Glutamatergic neuron (in vitro differentiated cells): ENCODE results near the gene TBX10. TPM values are rescaled to one million over a fixed set of nuclear protein-coding genes. Genes with fewer than 3 reads are reported as not detected.
"Not testable (repeated sequence)": the region's sequence is repeated elsewhere in the genome, so short reads cannot be mapped to it uniquely, and the experiment has no call there.

Experiments
- DNase-seq: peaks from one replicate; pipeline ENCODE4 v3.0.0; 2022
- H3K27ac Mint-ChIP-seq: one replicate; pipeline ENCODE4 v1.8.0; 2020; ENCODE audit warnings: mild to moderate bottlenecking, mixed read lengths, inconsistent platforms; ENCODE audit not compliant: unreplicated experiment
- H3K27me3 Mint-ChIP-seq: one replicate; pipeline ENCODE4 v1.8.0; 2020; ENCODE audit warnings: mild to moderate bottlenecking, moderate library complexity, mixed read lengths, inconsistent platforms; ENCODE audit not compliant: unreplicated experiment
- H3K36me3 Mint-ChIP-seq: one replicate; pipeline ENCODE4 v1.8.0; 2020; ENCODE audit warnings: mild to moderate bottlenecking, mixed read lengths, inconsistent platforms; ENCODE audit not compliant: unreplicated experiment
- H3K4me1 Mint-ChIP-seq: one replicate; pipeline ENCODE4 v1.8.0; 2020; ENCODE audit warnings: mild to moderate bottlenecking, low read depth, mixed read lengths, inconsistent platforms; ENCODE audit not compliant: unreplicated experiment
- H3K4me3 Mint-ChIP-seq: one replicate; pipeline ENCODE4 v1.8.0; 2020; ENCODE audit warnings: mild to moderate bottlenecking, mixed read lengths, inconsistent platforms; ENCODE audit not compliant: unreplicated experiment
- H3K9me3 Mint-ChIP-seq: one replicate; pipeline ENCODE4 v1.8.0; 2020; ENCODE audit warnings: mild to moderate bottlenecking, moderate library complexity, mixed read lengths, inconsistent platforms; ENCODE audit not compliant: unreplicated experiment
- total RNA-seq: library from RNA; stranded (reverse); fragmentation: NEBNext Ultra II Directional; extraction: Animal tissue kit (Norgen Biotek cat#: 25700); gene quantifications from one replicate; pipeline ENCODE4 v1.2.1, GENCODE V29; 2021; ENCODE audit not compliant: unreplicated experiment
- TF ChIP-seq, protein P1 (sequence below): fragments of 200-600 bp; sonication (generic); IDR thresholded peaks from one replicate; pipeline ENCODE4 v1.5.0; 2021; ENCODE audit not compliant: partially characterized antibody, unreplicated experiment

Gene TBX10
- total RNA-seq, 1 donor from 2014 or later, result not detected

DNA sequence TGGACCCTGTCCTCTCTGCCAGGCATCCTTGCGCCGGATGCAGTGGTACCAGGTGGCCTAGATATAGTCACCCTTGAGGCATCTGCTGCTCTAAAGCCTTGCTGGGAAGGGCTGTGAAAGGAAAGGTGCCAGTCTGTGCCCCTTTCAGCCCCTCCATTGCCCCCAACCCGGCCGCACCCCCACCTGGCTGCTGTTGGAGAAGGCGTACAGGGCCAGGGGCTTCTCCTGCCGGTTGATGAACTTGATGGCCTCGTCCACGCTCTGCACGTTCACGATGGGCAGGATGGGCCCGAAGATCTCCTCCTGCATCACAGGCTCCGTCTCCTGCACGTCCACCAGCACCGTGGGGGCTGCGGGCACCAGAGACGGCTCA, 24.6 kb upstream of the TBX10 start:
- Mint-ChIP-seq H3K36me3 (no peaks in the 10 kb centered on the region), H3K9me3 (no peaks in the 10 kb centered on the region), H3K27ac (no peak overlapping the region), H3K27me3 (peaks cover 3% of the 10 kb centered on the region), H3K4me3 (no peak overlapping the region), H3K4me1 (no peaks in the 10 kb centered on the region)
- TF ChIP-seq, protein P1, sequence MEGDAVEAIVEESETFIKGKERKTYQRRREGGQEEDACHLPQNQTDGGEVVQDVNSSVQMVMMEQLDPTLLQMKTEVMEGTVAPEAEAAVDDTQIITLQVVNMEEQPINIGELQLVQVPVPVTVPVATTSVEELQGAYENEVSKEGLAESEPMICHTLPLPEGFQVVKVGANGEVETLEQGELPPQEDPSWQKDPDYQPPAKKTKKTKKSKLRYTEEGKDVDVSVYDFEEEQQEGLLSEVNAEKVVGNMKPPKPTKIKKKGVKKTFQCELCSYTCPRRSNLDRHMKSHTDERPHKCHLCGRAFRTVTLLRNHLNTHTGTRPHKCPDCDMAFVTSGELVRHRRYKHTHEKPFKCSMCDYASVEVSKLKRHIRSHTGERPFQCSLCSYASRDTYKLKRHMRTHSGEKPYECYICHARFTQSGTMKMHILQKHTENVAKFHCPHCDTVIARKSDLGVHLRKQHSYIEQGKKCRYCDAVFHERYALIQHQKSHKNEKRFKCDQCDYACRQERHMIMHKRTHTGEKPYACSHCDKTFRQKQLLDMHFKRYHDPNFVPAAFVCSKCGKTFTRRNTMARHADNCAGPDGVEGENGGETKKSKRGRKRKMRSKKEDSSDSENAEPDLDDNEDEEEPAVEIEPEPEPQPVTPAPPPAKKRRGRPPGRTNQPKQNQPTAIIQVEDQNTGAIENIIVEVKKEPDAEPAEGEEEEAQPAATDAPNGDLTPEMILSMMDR, result no peak
- DNase-seq, result no peak

DNA sequence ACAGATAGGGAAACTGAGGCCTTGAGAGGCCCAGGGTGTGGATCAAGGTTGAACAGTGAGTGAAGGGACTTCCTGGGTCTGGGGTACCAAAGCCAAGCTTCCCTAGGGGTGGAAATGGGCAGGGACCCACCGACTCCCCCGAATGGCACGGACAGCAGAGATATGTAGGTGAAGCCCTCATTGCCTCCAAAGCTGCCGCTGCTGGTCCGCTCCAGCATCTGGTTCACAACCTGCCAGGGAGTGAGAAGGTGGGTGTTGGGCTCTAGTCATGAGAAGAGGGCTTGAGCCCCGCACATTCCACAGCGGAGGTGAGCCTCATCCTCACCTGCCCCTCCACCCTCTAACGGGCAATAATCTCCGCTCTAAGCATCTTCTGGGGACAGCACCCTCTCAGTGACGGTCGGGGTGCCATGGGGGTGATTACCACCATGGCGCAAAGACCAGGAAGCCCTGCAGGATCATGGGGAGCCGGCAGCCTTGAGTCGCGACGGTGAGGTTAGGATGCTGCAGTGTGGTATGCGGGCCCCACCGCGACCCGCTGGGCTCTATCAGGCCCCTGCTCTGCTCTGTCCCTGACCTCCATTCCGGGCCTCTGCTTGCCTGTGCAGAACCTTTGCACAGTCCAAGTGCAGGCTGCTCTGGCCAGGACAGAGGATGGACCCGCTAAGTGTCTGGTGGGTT, 24.1 kb upstream of the TBX10 start:
- DNase-seq, result no peak
- TF ChIP-seq, protein P1, result no peak
- Mint-ChIP-seq H3K4me3 (no peak overlapping the region), H3K4me1 (no peaks in the 10 kb centered on the region), H3K9me3 (no peaks in the 10 kb centered on the region), H3K36me3 (no peaks in the 10 kb centered on the region), H3K27me3 (peaks cover 3% of the 10 kb centered on the region), H3K27ac (no peak overlapping the region)

GRCh38 chr11:67662835-67663531, 23.4 kb upstream of the TBX10 start:
- H3K36me3 Mint-ChIP-seq, result no peaks in the 10 kb centered on the region
- DNase-seq, result no peak
- H3K4me3 Mint-ChIP-seq, result no peak overlapping the region
- H3K4me1 Mint-ChIP-seq, result no peaks in the 10 kb centered on the region
- H3K27me3 Mint-ChIP-seq, result peaks cover 3% of the 10 kb centered on the region
- TF ChIP-seq, protein P1, result no peak
- H3K27ac Mint-ChIP-seq, result no peak overlapping the region
- no peaks in the 10 kb centered on the region for H3K9me3 Mint-ChIP-seq

GRCh38 chr11:67662142-67662834, 22.7 kb upstream of the TBX10 start:
- no peak overlapping the region for H3K4me3 Mint-ChIP-seq

GRCh38 chr11:67660752-67661151, 21.2 kb upstream of the TBX10 start:
- H3K4me3 Mint-ChIP-seq, H3K36me3 Mint-ChIP-seq, H3K27ac Mint-ChIP-seq, H3K27me3 Mint-ChIP-seq, H3K4me1 Mint-ChIP-seq, H3K9me3 Mint-ChIP-seq, DNase-seq: not testable (repeated sequence)

More at GRCh38 chr11:67662142-67662834, 22.7 kb upstream of the TBX10 start:
- no peak overlapping the region for H3K27ac Mint-ChIP-seq
- TF ChIP-seq, protein P1, result no peak
- no peaks in the 10 kb centered on the region for H3K4me1 Mint-ChIP-seq
- H3K27me3 Mint-ChIP-seq, result peaks cover 3% of the 10 kb centered on the region
- no peaks in the 10 kb centered on the region for H3K36me3 Mint-ChIP-seq
- H3K9me3 Mint-ChIP-seq, result no peaks in the 10 kb centered on the region
- DNase-seq, result no peak

GRCh38 chr11:67659651-67660165, 20.1 kb upstream of the TBX10 start:
- not testable (repeated sequence) for H3K27ac Mint-ChIP-seq, H3K4me1 Mint-ChIP-seq, H3K36me3 Mint-ChIP-seq, H3K9me3 Mint-ChIP-seq, H3K27me3 Mint-ChIP-seq, DNase-seq, H3K4me3 Mint-ChIP-seq
